Hematopoietic multipotent progenitor cell treated with erythropoietin and hydrocortisone succinate and interleukin-3 and kit ligand, for 6 days (in vitro differentiated cells): ENCODE results near the gene SPAG4.

Experiments
- DNase-seq: peaks from one replicate; pipeline ENCODE4 v3.0.0-alpha.2; 2015

The SPAG4 gene

GRCh38 chr20:35625584-35626385 lies 10.2 kb downstream of the SPAG4 start:
- DNase-seq: no peak

GRCh38 chr20:35626386-35627001 lies 10.9 kb downstream of the SPAG4 start:
- no peak for DNase-seq

GRCh38 chr20:35627121-35627520 lies 11.5 kb downstream of the SPAG4 start:
- DNase-seq: no peak

- peak; percentile 57 for DNase-seq
These were observed 14.0 kb downstream of the SPAG4 start for GRCh38 chr20:35629427-35630145.

- DNase-seq: no peak
These were observed 15.0 kb downstream of the SPAG4 start for GRCh38 chr20:35630636-35631035.

GRCh38 chr20:35632539-35633115 lies 17.0 kb downstream of the SPAG4 start:
- DNase-seq: no peak

GRCh38 chr20:35635652-35636051 lies 20.0 kb downstream of the SPAG4 start:
- DNase-seq: no peak

- no peak for DNase-seq
These were observed 20.5 kb downstream of the SPAG4 start for GRCh38 chr20:35636095-35636494.

GRCh38 chr20:35637276-35637675 lies 21.6 kb downstream of the SPAG4 start:
- no peak for DNase-seq

- DNase-seq: no peak
These were observed 23.1 kb downstream of the SPAG4 start for GRCh38 chr20:35638751-35639150.

- no peak for DNase-seq
These were observed 25.1 kb downstream of the SPAG4 start for GRCh38 chr20:35640724-35641123.

- peak; percentile 36 for DNase-seq
These were observed 26.1 kb downstream of the SPAG4 start for GRCh38 chr20:35641743-35642142.

GRCh38 chr20:35643045-35643444 lies 27.4 kb downstream of the SPAG4 start:
- DNase-seq: no peak

- no peak for DNase-seq
These were observed 29.2 kb downstream of the SPAG4 start for GRCh38 chr20:35644806-35645205.

- no peak for DNase-seq
These were observed 33.2 kb downstream of the SPAG4 start for GRCh38 chr20:35648836-35649235.

GRCh38 chr20:35650632-35651031 lies 35.0 kb downstream of the SPAG4 start:
- no peak for DNase-seq

- no peak for DNase-seq
These were observed 36.3 kb downstream of the SPAG4 start for GRCh38 chr20:35651958-35652357.

- no peak for DNase-seq
These were observed 37.2 kb downstream of the SPAG4 start for GRCh38 chr20:35652641-35653429.

GRCh38 chr20:35653430-35653734 lies 37.8 kb downstream of the SPAG4 start:
- no peak for DNase-seq

GRCh38 chr20:35653893-35654292 lies 38.3 kb downstream of the SPAG4 start:
- no peak for DNase-seq

GRCh38 chr20:35654415-35654814 lies 38.8 kb downstream of the SPAG4 start:
- DNase-seq: no peak

GRCh38 chr20:35657271-35657670 lies 41.6 kb downstream of the SPAG4 start:
- no peak for DNase-seq
